Stimulated activated CD8-positive, alpha-beta memory T cell treated with anti-CD3 and anti-CD28 coated beads, Interleukin-15, amount 100 ng/mL, for 1 hour (primary cell): Measurements from ENCODE around the gene FMN1.

Experiments
- DNase-seq: peaks from one replicate; pipeline ENCODE4 v3.0.0-alpha.2; 2020; ENCODE audit warnings: low read depth

The FMN1 gene

DNA sequence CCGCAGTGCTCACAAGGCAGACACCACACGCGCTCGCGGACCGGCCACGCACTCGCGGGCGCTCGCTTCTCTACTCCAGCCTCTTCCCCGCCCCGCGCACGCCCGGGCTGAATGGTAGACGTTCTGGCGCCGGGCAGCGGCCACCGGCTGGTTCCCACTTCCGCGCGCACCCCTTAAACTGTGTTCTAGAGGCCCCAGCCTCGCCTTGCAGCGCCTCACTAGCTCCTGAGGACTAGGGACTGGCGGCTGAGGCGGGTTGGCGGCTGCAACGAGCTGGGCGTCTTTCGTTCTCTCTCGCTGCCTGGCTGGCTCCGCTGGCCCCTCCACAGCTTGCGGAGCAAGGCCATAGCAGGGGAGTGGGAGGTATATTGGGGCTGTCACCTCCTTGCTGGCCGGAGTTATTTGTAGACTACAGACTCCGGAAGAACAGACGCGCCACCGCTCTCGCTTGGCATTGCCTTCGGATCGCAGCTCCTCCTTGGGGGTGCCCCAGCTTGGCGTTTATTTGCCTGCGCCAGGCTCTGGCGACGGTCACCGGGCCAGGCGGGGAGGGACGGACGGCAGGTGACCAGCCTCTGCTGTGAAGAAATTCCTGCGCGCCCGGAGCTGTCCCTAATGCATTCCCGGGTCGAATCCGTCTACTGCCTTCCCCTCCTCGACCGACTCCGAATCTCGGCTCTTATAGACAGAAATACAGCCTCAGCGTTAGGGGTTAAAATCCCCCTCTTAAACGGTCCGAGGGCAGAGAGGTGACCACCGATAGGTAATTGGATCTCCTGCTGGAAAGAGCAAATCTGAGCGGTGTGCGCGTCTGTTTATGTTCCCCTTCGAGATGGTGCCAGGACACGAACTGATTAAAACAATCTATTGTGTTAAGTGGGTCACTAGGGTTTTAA, 475.4 kb downstream of the FMN1 start:
- no peak for DNase-seq

GRCh38 chr15:32718227-32718820, 476.2 kb downstream of the FMN1 start:
- DNase-seq, result no peak

GRCh38 chr15:32717426-32718226, 476.9 kb downstream of the FMN1 start, which contains the start of gene GREM1:
Gene GREM1, plus strand, starts transcription at chr15:32718004. Its CDS starts 12,687 bp downstream, at chr15:32730691.
- DNase-seq, result no peak

DNA sequence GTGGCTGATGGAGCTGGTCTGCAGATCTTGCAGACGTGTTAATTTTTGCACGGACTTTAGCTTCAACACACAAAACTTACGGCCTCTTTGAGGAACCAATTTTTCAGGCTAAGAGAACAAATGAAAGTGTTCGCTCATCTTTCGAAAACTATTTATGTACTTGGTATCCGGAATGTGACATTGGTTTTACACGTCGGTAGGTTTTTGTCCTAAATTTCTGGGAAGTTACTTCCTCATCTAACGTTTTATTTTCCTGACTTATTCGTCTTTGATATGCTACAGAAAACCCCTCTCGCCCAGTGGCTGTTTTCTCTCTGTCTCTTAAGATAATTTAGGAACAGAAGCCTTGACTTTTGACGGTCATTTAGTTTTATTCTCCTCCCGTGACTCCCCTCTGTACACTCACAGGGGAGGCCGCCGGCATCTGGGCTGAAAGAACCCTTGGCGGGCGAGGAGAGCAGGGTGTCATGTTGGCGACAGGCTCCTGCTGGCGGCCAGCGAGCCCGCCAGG, 477.5 kb downstream of the FMN1 start:
- no peak for DNase-seq

- DNase-seq, result no peak
These were observed 478.1 kb downstream of the FMN1 start for GRCh38 chr15:32716216-32716914.
